Stomach (tissue), 4 donors: Measurements from ENCODE around the gene AIFM3.

Experiments used
- CTCF ChIP-seq, 7 experiments: fragments of 450-650 bp in 4 of 7; fragments of 200-600 bp in 3 of 7; sonication (generic) in 3 of 7; IDR thresholded peaks; one replicate each; pipeline ENCODE4 v1.5.1; 2016 to 2019; ENCODE audit warnings: antibody characterized with exemption in 7 of 7, control low read depth in 2 of 7, mild to moderate bottlenecking in 1 of 7
- EP300 ChIP-seq: sonication (generic); formaldehyde crosslinking; IDR thresholded peaks from one replicate; pipeline ENCODE4 v1.6.1; 2017; ENCODE audit warnings: antibody characterized with exemption
- POLR2A ChIP-seq, 4 donors: fragments of 450-650 bp; IDR thresholded peaks; one replicate each; pipeline ENCODE4 v1.6.1; 2016; ENCODE audit warnings: antibody characterized with exemption in 4 of 4, control low read depth in 2 of 4, mild to moderate bottlenecking in 1 of 4, moderate library complexity in 1 of 4
- POLR2AphosphoS5 ChIP-seq, 3 donors: sonication (generic); formaldehyde crosslinking; IDR thresholded peaks; one replicate each; pipeline ENCODE4 v1.6.1; 2016; ENCODE audit warnings: antibody characterized with exemption in 3 of 3

GRCh38 chr22:20949698-20950183, 17.3 kb upstream of the AIFM3 start:
- TF ChIP-seq CTCF (IDR thresholded peaks at IDR 0.05) (no peak), POLR2AphosphoS5 (IDR thresholded peaks at IDR 0.05) (no peak), POLR2A (IDR thresholded peaks at IDR 0.05) (no peak), EP300 (no peak)
